C4-2B (cell line): ENCODE data around the gene RASSF7.

Source experiments
- CTCF ChIP-seq: fragments of 450-650 bp; conservative IDR thresholded peaks from 2 replicates; pipeline ENCODE4 v1.5.1; 2017; ENCODE audit warnings: mild to moderate bottlenecking
- ZFX ChIP-seq: fragments of 450-650 bp; IDR thresholded peaks from 2 replicates; pipeline ENCODE4 v1.6.1; 2017

- TF ChIP-seq CTCF, result no peak
- no peak for TF ChIP-seq ZFX
These were observed 27.7 kb upstream of the RASSF7 start for GRCh38 chr11:532986-533585.
